ENCODE measurements around the gene CDH6.

Gene CDH6

DNA sequence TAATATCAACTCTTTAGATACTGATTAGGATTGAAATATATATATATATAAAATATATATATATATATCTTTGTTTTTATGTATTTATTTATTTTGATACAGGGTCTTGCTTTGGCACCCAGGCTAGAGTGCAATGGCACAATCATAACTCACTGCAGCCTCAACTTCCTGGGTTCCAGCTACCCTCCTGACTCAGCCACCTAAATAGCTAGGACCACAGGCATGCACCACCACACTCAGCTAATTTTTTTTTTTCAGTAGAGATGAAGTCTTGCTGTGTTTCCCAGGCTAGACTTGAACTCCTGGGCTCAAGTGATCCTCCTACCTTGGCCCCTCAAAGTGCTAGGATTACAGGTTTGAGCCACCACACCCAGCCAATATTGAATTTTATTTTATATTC lies 20.6 kb upstream of the CDH6 start:
- no peaks in the 10 kb centered on the region for H3K27me3 ChIP-seq
- no peak overlapping the region for H3K4me3 ChIP-seq
- no peak overlapping the region for H3K27ac ChIP-seq
- no peak for TF ChIP-seq Cebpa-rat (IDR thresholded peaks at IDR 0.05)
- H3K36me3 ChIP-seq = no peaks in the 10 kb centered on the region
- H3K4me1 ChIP-seq = no peaks in the 10 kb centered on the region
- no peak overlapping the region for H3K9ac ChIP-seq
- no peaks in the 10 kb centered on the region for H4K20me1 ChIP-seq
- no peak overlapping the region for H3K4me2 ChIP-seq
- H3K9me3 ChIP-seq = no peaks in the 10 kb centered on the region

DNA sequence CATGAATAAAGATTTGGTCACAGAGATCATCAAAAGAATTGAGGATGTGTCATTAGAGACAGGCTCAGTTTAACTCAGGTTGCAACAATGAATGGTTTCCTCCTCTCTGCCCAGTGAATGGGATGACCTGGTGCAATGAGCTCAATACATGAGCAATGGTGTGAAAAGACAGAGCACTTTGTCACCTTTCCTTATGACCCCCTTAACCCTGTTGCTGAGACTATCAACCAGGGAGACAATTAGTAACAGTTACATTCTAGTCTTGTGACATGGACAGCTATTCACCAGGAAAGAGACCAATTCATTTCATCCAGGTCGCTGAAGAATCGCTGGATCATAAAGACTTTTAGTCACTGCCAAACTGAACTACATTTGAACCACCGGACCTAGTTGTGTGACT lies 19.9 kb upstream of the CDH6 start:
- H3K9me3 ChIP-seq = no peaks in the 10 kb centered on the region

DNA sequence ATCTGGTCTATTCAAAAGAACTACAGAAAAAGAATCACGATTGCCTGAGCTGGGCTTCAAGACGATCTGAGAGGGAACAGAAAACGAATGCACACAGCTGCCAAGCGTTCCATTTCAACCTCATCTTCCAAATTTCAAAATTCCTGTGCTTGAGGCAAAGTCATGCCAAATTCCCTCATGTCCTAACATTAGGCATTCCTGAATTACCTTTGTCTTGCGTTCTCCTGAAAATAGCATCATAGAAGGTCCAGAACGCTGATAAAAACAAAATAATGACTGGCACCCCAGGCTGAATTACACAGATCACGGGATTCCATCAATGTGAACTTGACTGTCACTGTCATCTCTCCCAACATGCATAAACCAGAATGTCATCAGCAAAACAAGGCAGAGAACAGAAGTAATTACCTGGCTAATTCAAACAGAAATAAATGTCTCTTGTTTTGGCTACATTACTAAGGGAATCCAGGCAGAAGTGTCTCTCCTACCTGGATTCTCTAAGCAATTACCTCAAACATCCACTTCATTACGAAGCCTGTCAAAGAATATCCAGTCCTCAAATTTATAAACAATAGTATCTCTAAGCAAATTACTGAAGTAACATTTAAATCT lies 12.0 kb upstream of the CDH6 start:
- no peak overlapping the region for H3K4me2 ChIP-seq
- H3K9me3 ChIP-seq = no peaks in the 10 kb centered on the region
- no peaks in the 10 kb centered on the region for H3K27me3 ChIP-seq
- H3K4me1 ChIP-seq = no peaks in the 10 kb centered on the region
- no peak overlapping the region for H3K27ac ChIP-seq
- TF ChIP-seq Cebpa-rat (IDR thresholded peaks at IDR 0.05) = no peak
- H3K4me3 ChIP-seq = no peak overlapping the region
- no peaks in the 10 kb centered on the region for H3K36me3 ChIP-seq
- no peaks in the 10 kb centered on the region for H4K20me1 ChIP-seq
- no peak overlapping the region for H3K9ac ChIP-seq

More for the DNA sequence above, 19.9 kb upstream of the CDH6 start:
- no peak overlapping the region for H3K9ac ChIP-seq
- no peak overlapping the region for H3K4me3 ChIP-seq
- H4K20me1 ChIP-seq = no peaks in the 10 kb centered on the region
- no peak overlapping the region for H3K4me2 ChIP-seq
- no peaks in the 10 kb centered on the region for H3K36me3 ChIP-seq
- no peak overlapping the region for H3K27ac ChIP-seq
- no peaks in the 10 kb centered on the region for H3K27me3 ChIP-seq
- H3K4me1 ChIP-seq = no peaks in the 10 kb centered on the region
- TF ChIP-seq Cebpa-rat (IDR thresholded peaks at IDR 0.05) = no peak

DNA sequence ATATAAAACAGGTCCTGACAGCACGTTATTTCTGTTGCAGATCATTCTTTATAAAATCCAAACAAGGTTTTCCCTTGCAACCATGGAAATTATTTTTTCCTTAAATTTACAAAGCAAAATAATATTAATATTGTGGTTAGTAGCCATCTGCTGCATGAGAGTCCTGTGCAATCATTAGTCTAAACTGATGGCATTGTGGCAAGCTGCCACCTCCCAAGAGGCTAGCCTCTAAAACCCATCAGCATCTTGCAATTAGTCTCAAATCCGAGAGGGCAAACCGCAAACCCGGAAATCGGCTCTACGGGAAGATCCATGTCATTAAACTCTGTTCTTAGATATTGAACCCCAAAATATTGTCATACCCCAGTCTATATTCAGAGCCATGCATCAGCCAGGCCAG lies 11.3 kb upstream of the CDH6 start:
- no peak overlapping the region for H3K4me3 ChIP-seq
- no peaks in the 10 kb centered on the region for H3K4me1 ChIP-seq
- no peak for TF ChIP-seq Cebpa-rat (IDR thresholded peaks at IDR 0.05)
- no peaks in the 10 kb centered on the region for H3K9me3 ChIP-seq
- H3K4me2 ChIP-seq = no peak overlapping the region
- H3K9ac ChIP-seq = no peak overlapping the region
- no peak overlapping the region for H3K27ac ChIP-seq
- H4K20me1 ChIP-seq = no peaks in the 10 kb centered on the region
- no peaks in the 10 kb centered on the region for H3K27me3 ChIP-seq
- H3K36me3 ChIP-seq = no peaks in the 10 kb centered on the region

DNA sequence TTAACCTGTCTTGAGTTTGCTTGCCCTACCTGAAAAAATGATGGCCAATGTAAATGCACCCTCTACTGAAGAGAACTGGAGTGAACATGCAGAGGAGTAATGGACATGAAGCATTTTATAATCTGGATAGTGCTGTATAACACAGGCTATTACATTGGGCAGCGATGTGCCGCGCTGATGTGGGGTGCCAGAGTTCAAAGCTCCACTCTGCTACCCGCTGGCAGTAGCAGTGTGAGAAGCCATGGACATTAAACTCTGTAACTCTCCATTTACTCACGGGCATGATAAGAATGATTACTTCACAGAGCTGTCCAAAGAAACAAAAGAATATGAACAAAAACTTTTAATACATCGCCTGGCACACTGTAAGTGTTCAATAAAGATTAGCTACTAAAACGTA lies 7.5 kb upstream of the CDH6 start:
- Histone ChIP-seq H3K4me2 (no peak overlapping the region), H3K36me3 (no peaks in the 10 kb centered on the region), H3K9ac (no peak overlapping the region), H3K27me3 (no peaks in the 10 kb centered on the region), H4K20me1 (no peaks in the 10 kb centered on the region), H3K4me1 (no peaks in the 10 kb centered on the region), H3K4me3 (no peak overlapping the region), H3K27ac (no peak overlapping the region), H3K9me3 (no peaks in the 10 kb centered on the region)
- TF ChIP-seq Cebpa-rat (IDR thresholded peaks at IDR 0.05) = no peak

DNA sequence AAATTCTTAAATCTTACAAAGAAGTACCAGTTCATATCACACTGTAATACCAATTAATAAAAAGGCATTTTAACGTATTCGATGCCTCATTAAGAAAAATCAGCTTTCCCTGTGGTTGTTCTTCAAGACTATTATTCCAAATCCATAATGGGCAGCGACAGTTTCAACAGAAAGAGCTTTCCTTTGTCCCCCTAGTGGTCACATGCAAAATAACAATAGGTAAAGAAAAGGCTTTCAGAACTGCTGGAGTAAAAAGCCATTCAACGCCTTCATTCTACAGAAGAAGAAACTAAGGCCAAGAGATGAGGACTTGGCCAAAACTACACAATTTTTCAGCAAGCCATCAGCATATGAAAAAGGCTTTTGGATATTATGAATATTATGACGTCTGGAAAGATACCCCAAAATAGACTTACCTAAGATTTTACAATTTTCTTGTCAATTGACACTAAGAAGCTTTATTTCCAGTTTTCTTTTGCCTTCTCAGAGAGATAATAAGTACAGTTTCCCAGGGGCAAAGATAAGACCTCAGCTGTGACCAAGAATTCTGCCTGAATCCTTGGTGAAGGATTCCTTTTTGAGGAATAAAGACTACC lies 6.7 kb upstream of the CDH6 start:
- Histone ChIP-seq H3K36me3 (no peaks in the 10 kb centered on the region), H3K9ac (no peak overlapping the region), H3K27ac (no peak overlapping the region), H4K20me1 (no peaks in the 10 kb centered on the region), H3K9me3 (no peaks in the 10 kb centered on the region), H3K4me3 (no peak overlapping the region), H3K4me2 (no peak overlapping the region), H3K27me3 (no peaks in the 10 kb centered on the region), H3K4me1 (no peaks in the 10 kb centered on the region)
- TF ChIP-seq Cebpa-rat (IDR thresholded peaks at IDR 0.05) = no peak

DNA sequence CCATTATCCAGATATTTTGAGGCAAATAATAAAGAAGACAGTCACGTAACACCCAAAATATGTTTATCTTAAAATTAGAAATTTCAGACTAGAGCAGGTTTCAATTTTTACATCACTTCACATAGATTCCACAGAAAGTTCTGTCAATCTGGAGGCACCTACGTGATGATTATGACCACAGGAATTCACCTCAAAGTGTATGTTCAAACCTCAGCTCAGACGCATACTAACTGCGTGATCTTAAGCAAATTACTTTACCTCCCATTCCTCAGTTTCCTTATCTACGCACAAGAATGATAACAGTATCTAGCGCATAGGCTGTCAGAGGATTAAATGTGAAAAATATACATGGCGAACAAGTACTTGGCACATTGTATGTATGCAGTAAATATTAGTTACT lies 5.9 kb upstream of the CDH6 start:
- Histone ChIP-seq H3K4me1 (no peaks in the 10 kb centered on the region), H3K4me3 (no peak overlapping the region), H4K20me1 (no peaks in the 10 kb centered on the region), H3K9ac (no peak overlapping the region), H3K27ac (no peak overlapping the region), H3K4me2 (no peak overlapping the region), H3K9me3 (no peaks in the 10 kb centered on the region), H3K36me3 (no peaks in the 10 kb centered on the region), H3K27me3 (no peaks in the 10 kb centered on the region)
- TF ChIP-seq Cebpa-rat (IDR thresholded peaks at IDR 0.05) = no peak

DNA sequence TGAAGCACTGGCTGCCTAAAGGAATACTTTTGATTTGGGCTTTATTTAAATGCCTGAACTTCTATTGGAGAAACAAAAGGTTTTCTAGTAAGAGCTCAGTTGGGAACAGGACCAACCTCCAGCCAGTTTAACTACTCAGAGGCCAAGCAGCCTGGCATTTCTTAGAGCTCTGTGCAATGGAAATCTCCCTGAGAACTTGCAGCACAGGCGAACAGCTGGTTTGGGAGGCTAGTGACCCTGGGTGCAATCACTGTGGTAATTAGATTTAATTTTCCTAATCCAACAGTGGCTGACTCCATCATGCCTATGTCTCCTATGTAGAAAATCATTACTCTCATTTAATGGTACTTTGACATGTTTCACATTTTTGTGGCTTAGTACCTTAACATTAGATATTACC lies 1.0 kb upstream of the CDH6 start:
- no peaks in the 10 kb centered on the region for H3K36me3 ChIP-seq
- no peak for TF ChIP-seq Cebpa-rat (IDR thresholded peaks at IDR 0.05)
- H3K9ac ChIP-seq = no peak overlapping the region
- H3K4me1 ChIP-seq = no peaks in the 10 kb centered on the region
- no peak overlapping the region for H3K4me3 ChIP-seq
- H3K9me3 ChIP-seq = peaks cover 6% of the 10 kb centered on the region
- H3K27ac ChIP-seq = no peak overlapping the region
- no peak overlapping the region for H3K4me2 ChIP-seq
- H3K27me3 ChIP-seq = no peaks in the 10 kb centered on the region
- no peaks in the 10 kb centered on the region for H4K20me1 ChIP-seq

DNA sequence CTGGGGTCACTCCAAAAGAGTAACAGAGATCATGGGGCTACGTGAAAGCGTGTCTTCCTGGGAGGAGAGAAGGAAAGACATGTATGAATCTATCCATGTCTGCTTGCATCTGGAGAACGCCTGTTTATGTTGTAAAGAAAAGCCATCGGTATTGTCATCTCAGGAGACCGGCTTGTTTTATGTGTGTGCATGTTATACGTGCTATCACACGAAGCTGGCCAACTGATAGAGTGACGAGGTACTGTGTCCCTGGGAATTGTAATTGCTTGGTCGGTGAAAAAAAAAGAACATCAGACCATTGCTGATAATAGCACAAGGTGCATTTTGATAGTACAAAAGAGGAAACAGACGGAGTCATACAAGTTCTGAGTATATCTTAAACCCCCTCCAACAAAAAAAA lies 370 bp upstream of the CDH6 start:
- Histone ChIP-seq H3K36me3 (no peaks in the 10 kb centered on the region), H3K4me3 (no peak overlapping the region), H3K27ac (no peak overlapping the region), H3K9me3 (peaks cover 6% of the 10 kb centered on the region), H3K4me2 (no peak overlapping the region), H3K27me3 (no peaks in the 10 kb centered on the region), H4K20me1 (no peaks in the 10 kb centered on the region), H3K9ac (no peak overlapping the region), H3K4me1 (no peaks in the 10 kb centered on the region)
- TF ChIP-seq Cebpa-rat (IDR thresholded peaks at IDR 0.05) = no peak

DNA sequence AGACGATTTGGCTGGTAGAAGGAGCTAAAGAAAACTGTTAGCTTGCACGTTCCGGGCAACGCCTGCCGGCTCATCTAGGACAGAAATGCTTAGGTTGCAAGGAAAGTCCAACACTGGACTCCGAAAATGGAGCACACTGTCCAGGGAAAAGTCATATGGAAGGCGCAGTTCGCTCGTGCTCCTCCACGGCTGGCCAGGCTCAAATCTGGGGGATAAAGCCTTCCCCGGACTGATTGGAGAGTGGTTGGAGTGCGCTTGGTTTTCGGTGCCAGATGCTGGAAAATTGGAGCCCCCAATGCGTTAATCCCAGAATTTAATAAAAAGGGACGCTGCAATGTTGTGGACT lies 955 bp downstream of the CDH6 start:
- no peak overlapping the region for H3K4me3 ChIP-seq
- peaks cover 6% of the 10 kb centered on the region for H3K9me3 ChIP-seq
- H3K4me2 ChIP-seq = no peak overlapping the region
- H3K36me3 ChIP-seq = no peaks in the 10 kb centered on the region
- H3K9ac ChIP-seq = no peak overlapping the region
- H3K4me1 ChIP-seq = no peaks in the 10 kb centered on the region
- no peaks in the 10 kb centered on the region for H4K20me1 ChIP-seq
- TF ChIP-seq Cebpa-rat (IDR thresholded peaks at IDR 0.05) = no peak
- no peaks in the 10 kb centered on the region for H3K27me3 ChIP-seq
- H3K27ac ChIP-seq = no peak overlapping the region

All from BLaER1 (cell line).